ENCODE results near the gene DSTN.

DNA sequence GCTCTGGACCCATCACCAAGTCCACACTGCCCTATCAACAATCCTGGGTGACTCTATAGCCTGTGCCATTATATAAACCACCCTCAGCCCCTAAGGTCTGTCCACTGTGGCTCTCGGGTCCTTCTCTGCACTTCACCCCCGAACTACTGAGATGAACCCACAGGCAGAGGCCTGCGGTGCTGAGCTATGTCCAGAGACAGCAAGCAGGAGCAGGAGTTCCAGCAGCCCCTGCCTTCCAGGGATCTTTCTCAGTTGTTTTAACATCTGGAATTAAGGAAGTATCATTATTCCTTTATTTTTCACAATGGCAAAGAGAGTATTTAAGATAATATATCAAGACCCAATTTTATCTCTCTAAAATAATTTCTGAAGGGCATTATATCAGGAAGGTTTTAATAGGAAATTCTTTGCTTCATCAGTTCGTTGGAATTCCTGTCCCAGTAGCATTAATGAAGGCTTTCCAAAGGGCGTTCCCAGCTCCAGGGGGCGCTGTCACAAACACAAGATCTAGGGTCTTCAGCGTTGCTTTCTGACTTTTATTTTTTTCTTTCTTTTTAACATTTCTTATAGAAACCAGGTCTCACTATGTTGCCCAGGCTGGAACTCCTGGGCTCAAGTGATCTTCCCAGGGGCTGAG lies 84.9 kb downstream of the DSTN start:
- TF ChIP-seq POLR2A (IDR thresholded peaks at IDR 0.05) (no peak), CTCF (IDR thresholded peaks at IDR 0.05) (peak in 3 of 4 experiments; percentile 26 to 40 (median 39))

Measured in gastroesophageal sphincter (tissue), 3 donors.